Fibroblast of the aortic adventitia (primary cell): Measurements from ENCODE around the gene IGSF9B. TPM values are rescaled to one million over a fixed set of nuclear protein-coding genes. Genes with fewer than 3 reads are reported as not detected.

Experiments
- DNase-seq: peaks from one replicate; pipeline ENCODE4 v3.0.0-alpha.2; 2010; ENCODE audit warnings: low read depth
- H3K4me3 ChIP-seq: 2 replicates; pipeline ENCODE4 v1.5.1; 2011; ENCODE audit warnings: low read depth, mild to moderate bottlenecking, control low read depth, low read length, moderate library complexity
- total RNA-seq: library from RNA; depleted of rRNA; stranded (reverse); fragments of >200 nt; gene quantifications from 2 replicates; pipeline ENCODE4 v1.2.3, GENCODE V29; 2012; ENCODE audit warnings: low replicate concordance
- TF ChIP-seq, protein P1 (sequence below): IDR thresholded peaks from 2 replicates; pipeline ENCODE4 v1.5.1; 2011; ENCODE audit warnings: mild to moderate bottlenecking, low read length, control low read depth, inconsistent platforms; ENCODE audit not compliant: insufficient read depth

Gene IGSF9B
- total RNA-seq, 1 donor, result 3.2 TPM

- TF ChIP-seq, protein P1, sequence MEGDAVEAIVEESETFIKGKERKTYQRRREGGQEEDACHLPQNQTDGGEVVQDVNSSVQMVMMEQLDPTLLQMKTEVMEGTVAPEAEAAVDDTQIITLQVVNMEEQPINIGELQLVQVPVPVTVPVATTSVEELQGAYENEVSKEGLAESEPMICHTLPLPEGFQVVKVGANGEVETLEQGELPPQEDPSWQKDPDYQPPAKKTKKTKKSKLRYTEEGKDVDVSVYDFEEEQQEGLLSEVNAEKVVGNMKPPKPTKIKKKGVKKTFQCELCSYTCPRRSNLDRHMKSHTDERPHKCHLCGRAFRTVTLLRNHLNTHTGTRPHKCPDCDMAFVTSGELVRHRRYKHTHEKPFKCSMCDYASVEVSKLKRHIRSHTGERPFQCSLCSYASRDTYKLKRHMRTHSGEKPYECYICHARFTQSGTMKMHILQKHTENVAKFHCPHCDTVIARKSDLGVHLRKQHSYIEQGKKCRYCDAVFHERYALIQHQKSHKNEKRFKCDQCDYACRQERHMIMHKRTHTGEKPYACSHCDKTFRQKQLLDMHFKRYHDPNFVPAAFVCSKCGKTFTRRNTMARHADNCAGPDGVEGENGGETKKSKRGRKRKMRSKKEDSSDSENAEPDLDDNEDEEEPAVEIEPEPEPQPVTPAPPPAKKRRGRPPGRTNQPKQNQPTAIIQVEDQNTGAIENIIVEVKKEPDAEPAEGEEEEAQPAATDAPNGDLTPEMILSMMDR, result no peak
- no peak overlapping the region for H3K4me3 ChIP-seq
- DNase-seq, result no peak
Measured at GRCh38 chr11:133887692-133888332, 69.0 kb downstream of the IGSF9B start.

GRCh38 chr11:133886029-133886428, 70.7 kb downstream of the IGSF9B start:
- TF ChIP-seq, protein P1, result no peak
- DNase-seq, result no peak
- H3K4me3 ChIP-seq, result no peak overlapping the region

- TF ChIP-seq, protein P1, result no peak
- no peak overlapping the region for H3K4me3 ChIP-seq
- no peak for DNase-seq
Measured at GRCh38 chr11:133872160-133872559, 84.6 kb downstream of the IGSF9B start.

DNA sequence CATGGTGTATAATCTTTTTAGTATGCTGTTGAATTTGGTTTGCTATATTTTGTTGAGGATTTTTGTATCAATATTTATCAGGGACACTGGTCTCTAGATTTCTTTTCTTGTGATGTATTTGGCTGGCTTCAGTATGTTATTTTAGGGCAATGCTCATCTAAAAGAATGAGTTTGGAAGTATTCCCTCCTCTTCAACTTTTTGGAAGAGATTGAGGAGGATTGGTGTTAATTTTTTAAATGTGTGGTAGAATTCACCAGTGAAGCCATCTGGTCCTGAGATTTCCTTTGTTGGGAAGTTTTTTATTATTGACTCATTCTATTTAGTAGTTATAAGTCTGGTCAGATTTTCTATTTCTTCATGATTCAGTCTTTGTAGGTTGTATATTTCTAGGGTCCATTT, 89.3 kb downstream of the IGSF9B start:
- TF ChIP-seq, protein P1, result no peak
- no peak overlapping the region for H3K4me3 ChIP-seq
- no peak for DNase-seq

DNA sequence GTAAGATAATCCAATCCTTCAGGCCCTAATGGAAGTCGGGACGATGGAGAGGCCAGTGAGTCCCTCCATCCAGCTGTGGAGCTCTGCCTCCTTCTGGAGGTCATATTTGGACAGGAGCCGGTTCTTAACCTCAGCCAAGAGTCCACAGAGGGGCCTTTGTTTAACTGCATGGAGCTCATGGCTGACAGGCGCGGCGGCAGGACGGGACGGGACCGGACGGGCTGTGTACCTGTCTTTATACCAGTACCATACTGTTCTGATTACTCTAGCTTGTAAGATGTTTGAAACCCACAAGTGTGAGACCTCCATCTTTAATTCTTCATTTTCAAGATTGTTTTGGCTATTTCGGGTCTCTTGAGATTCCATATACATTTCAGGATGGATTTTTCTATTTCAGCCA, 91.3 kb downstream of the IGSF9B start:
- TF ChIP-seq, protein P1, result no peak
- no peak overlapping the region for H3K4me3 ChIP-seq
- DNase-seq, result no peak

- no peak overlapping the region for H3K4me3 ChIP-seq
- no peak for DNase-seq
- TF ChIP-seq, protein P1, result no peak
Measured at GRCh38 chr11:133864756-133865155, 92.0 kb downstream of the IGSF9B start.

- TF ChIP-seq, protein P1, result no peak
- no peak for DNase-seq
- no peak overlapping the region for H3K4me3 ChIP-seq
Measured at GRCh38 chr11:133860151-133860550, 96.6 kb downstream of the IGSF9B start.
